ENCODE measurements around the gene VPS16.

The VPS16 gene

GRCh38 chr20:2883726-2884637 is 43.4 kb downstream of the VPS16 start:
- Histone ChIP-seq H3K4me2 (ENCODE audit: low read length) (peak overlapping the region; percentile 2; the same call in 1 of the 2 replicates), H3K9me3 (ENCODE audit: insufficient read depth, low read length) (no peaks in the 10 kb centered on the region), H3K4me3 (ENCODE audit: low read length) (no peak overlapping the region), H3K9ac (ENCODE audit: low read length) (no peak overlapping the region), H3K27me3 (ENCODE audit: low read depth, low read length) (no peaks in the 10 kb centered on the region), H3K36me3 (replicated peaks; ENCODE audit: low read depth, low read length) (peaks cover 4% of the 10 kb centered on the region), H2AFZ (ENCODE audit: low read depth, low read length) (no peak overlapping the region), H3K4me1 (ENCODE audit: low read length) (peaks cover 15% of the 10 kb centered on the region), H3K79me2 (ENCODE audit: low read length) (peaks cover 67% of the 10 kb centered on the region), H4K20me1 (ENCODE audit: insufficient read depth, low read length) (peaks cover 48% of the 10 kb centered on the region), H3K27ac (ENCODE audit: low read length) (no peak overlapping the region)
- TF ChIP-seq EZH2phosphoT487 (IDR thresholded peaks at IDR 0.05; ENCODE audit: low read depth) (no peak), CTCF (IDR thresholded peaks at IDR 0.05; ENCODE audit: low read depth, low read length) (no peak)

- Histone ChIP-seq H2AFZ (ENCODE audit: low read depth, low read length) (no peak overlapping the region), H3K4me1 (ENCODE audit: low read length) (peaks cover 15% of the 10 kb centered on the region), H4K20me1 (ENCODE audit: insufficient read depth, low read length) (peaks cover 58% of the 10 kb centered on the region), H3K9me3 (ENCODE audit: insufficient read depth, low read length) (no peaks in the 10 kb centered on the region), H3K27me3 (ENCODE audit: low read depth, low read length) (no peaks in the 10 kb centered on the region), H3K36me3 (replicated peaks; ENCODE audit: low read depth, low read length) (peaks cover 9% of the 10 kb centered on the region), H3K27ac (ENCODE audit: low read length) (no peak overlapping the region), H3K9ac (ENCODE audit: low read length) (no peak overlapping the region), H3K4me3 (ENCODE audit: low read length) (no peak overlapping the region), H3K79me2 (ENCODE audit: low read length) (peaks cover 79% of the 10 kb centered on the region), H3K4me2 (ENCODE audit: low read length) (no peak overlapping the region)
- TF ChIP-seq EZH2phosphoT487 (IDR thresholded peaks at IDR 0.05; ENCODE audit: low read depth) (no peak), CTCF (IDR thresholded peaks at IDR 0.05; ENCODE audit: low read depth, low read length) (no peak)
These were observed 47.2 kb downstream of the VPS16 start for GRCh38 chr20:2887715-2888114.

- Histone ChIP-seq H2AFZ (ENCODE audit: low read depth, low read length) (no peak overlapping the region), H3K27me3 (ENCODE audit: low read depth, low read length) (no peaks in the 10 kb centered on the region), H4K20me1 (ENCODE audit: insufficient read depth, low read length) (peaks cover 63% of the 10 kb centered on the region), H3K4me2 (ENCODE audit: low read length) (no peak overlapping the region), H3K79me2 (ENCODE audit: low read length) (peaks cover 81% of the 10 kb centered on the region), H3K27ac (ENCODE audit: low read length) (no peak overlapping the region), H3K9me3 (ENCODE audit: insufficient read depth, low read length) (no peaks in the 10 kb centered on the region), H3K36me3 (replicated peaks; ENCODE audit: low read depth, low read length) (peaks cover 9% of the 10 kb centered on the region), H3K4me1 (ENCODE audit: low read length) (peaks cover 15% of the 10 kb centered on the region), H3K9ac (ENCODE audit: low read length) (no peak overlapping the region), H3K4me3 (ENCODE audit: low read length) (no peak overlapping the region)
- TF ChIP-seq EZH2phosphoT487 (IDR thresholded peaks at IDR 0.05; ENCODE audit: low read depth) (no peak), CTCF (IDR thresholded peaks at IDR 0.05; ENCODE audit: low read depth, low read length) (no peak)
These were observed 47.8 kb downstream of the VPS16 start for GRCh38 chr20:2888224-2888955.

- H3K4me2 ChIP-seq (ENCODE audit: low read length): no peak overlapping the region
- no peaks in the 10 kb centered on the region for H3K27me3 ChIP-seq (ENCODE audit: low read depth, low read length)
- H3K9me3 ChIP-seq (ENCODE audit: insufficient read depth, low read length): no peaks in the 10 kb centered on the region
- H3K79me2 ChIP-seq (ENCODE audit: low read length): peaks cover 79% of the 10 kb centered on the region
- H3K4me3 ChIP-seq (ENCODE audit: low read length): no peak overlapping the region
- H2AFZ ChIP-seq (ENCODE audit: low read depth, low read length): no peak overlapping the region
- peaks cover 11% of the 10 kb centered on the region for H3K4me1 ChIP-seq (ENCODE audit: low read length)
- H3K9ac ChIP-seq (ENCODE audit: low read length): no peak overlapping the region
- no peak overlapping the region for H3K27ac ChIP-seq (ENCODE audit: low read length)
- peaks cover 11% of the 10 kb centered on the region for H3K36me3 ChIP-seq (replicated peaks; ENCODE audit: low read depth, low read length)
- TF ChIP-seq EZH2phosphoT487 (IDR thresholded peaks at IDR 0.05; ENCODE audit: low read depth) (no peak), CTCF (IDR thresholded peaks at IDR 0.05; ENCODE audit: low read depth, low read length) (no peak)
- peaks cover 56% of the 10 kb centered on the region for H4K20me1 ChIP-seq (ENCODE audit: insufficient read depth, low read length)
These were observed 48.7 kb downstream of the VPS16 start for GRCh38 chr20:2889209-2889608.

Measured in OCI-LY3 (cell line).